Fibroblast of mammary gland (primary cell): ENCODE results near the gene CDH9.
"Not testable (repeated sequence)": the region's sequence is repeated elsewhere in the genome, so short reads cannot be mapped to it uniquely, and the experiment has no call there.

Experiments used
- DNase-seq: peaks from one replicate; pipeline ENCODE4 v3.0.0-alpha.2; 2010; ENCODE audit warnings: low read depth
- H3K4me3 ChIP-seq: 2 replicates; pipeline ENCODE4 v1.5.1; 2011; ENCODE audit warnings: low read depth, mild to moderate bottlenecking, low read length, moderate library complexity; ENCODE audit not compliant: control insufficient read depth
- CTCF ChIP-seq: conservative IDR thresholded peaks from 2 replicates; pipeline ENCODE4 v1.5.1; 2011; ENCODE audit warnings: low read depth, low read length, inconsistent platforms; ENCODE audit not compliant: control insufficient read depth, insufficient read depth

Gene CDH9

GRCh38 chr5:26856238-26856637 is 182.1 kb downstream of the CDH9 start:
- no peak for TF ChIP-seq CTCF
- H3K4me3 ChIP-seq: no peak overlapping the region
- DNase-seq: no peak

- H3K4me3 ChIP-seq, DNase-seq: not testable (repeated sequence)
These were observed 185.9 kb downstream of the CDH9 start for GRCh38 chr5:26852450-26852849.

- no peak for DNase-seq
- no peak overlapping the region for H3K4me3 ChIP-seq
- no peak for TF ChIP-seq CTCF
These were observed 191.2 kb downstream of the CDH9 start for GRCh38 chr5:26847041-26847736.

- no peak for DNase-seq
- no peak for TF ChIP-seq CTCF
- H3K4me3 ChIP-seq: no peak overlapping the region
These were observed 194.7 kb downstream of the CDH9 start for GRCh38 chr5:26843677-26844076.

GRCh38 chr5:26833596-26833995 is 204.8 kb downstream of the CDH9 start:
- peak; percentile 76 for DNase-seq
- TF ChIP-seq CTCF: no peak

More at GRCh38 chr5:26833596-26833995, 204.8 kb downstream of the CDH9 start:
- H3K4me3 ChIP-seq: no peak overlapping the region
